GM12878 (cell line): ENCODE data around the gene ANO2. TPM values are rescaled to one million over a fixed set of nuclear protein-coding genes. Genes with fewer than 3 reads are reported as not detected.

Experiments used
- ATAC-seq: fragments of 200-7000 bp; cut with Tn5 transposase; 3 replicates; pipeline ENCODE4 v1.9.1; 2020; ENCODE audit warnings: mild to moderate bottlenecking, moderate library complexity
- BruUV-seq: library from RNA; stranded (reverse); fragments of 400-500 nt; replicated peaks from 2 replicates; lab custom pipeline; 2021; lab: Mats Ljungman, UMichigan
- CTCF ChIA-PET: fragments of 300-600 bp; sonication (Branson Sonifier 250); formaldehyde crosslinking; extraction: SDS; loops from one replicate; lab custom pipeline; 2021; ENCODE audit warnings: inconsistent platforms; lab: Yijun Ruan, JAX
- POLR2A ChIA-PET: fragments of 350-600 bp; formaldehyde crosslinking; extraction: SDS; loops from one replicate; lab custom pipeline; 2021; ENCODE audit warnings: inconsistent platforms; lab: Charles Lee
- RAD21 ChIA-PET: fragments of 300-600 bp; sonication (Branson Sonifier 250); formaldehyde crosslinking; loops from one replicate; lab custom pipeline; 2023; ENCODE audit warnings: antibody characterized with exemption; ENCODE audit not compliant: unreplicated experiment; lab: Charles Lee
- SMC1A ChIA-PET: fragments of 300-600 bp; sonication (Branson Sonifier 250); formaldehyde crosslinking; loops from one replicate; lab custom pipeline; 2023; ENCODE audit not compliant: unreplicated experiment, uncharacterized antibody; lab: Charles Lee
- DNase-seq: peaks from one replicate; pipeline ENCODE4 v3.0.0-alpha.2; 2011; ENCODE audit warnings: low read depth, low spot score
- FAIRE-seq: peaks from 3 replicates; lab custom pipeline; 2011; peaks lifted over from hg19 to GRCh38; lab: Jason Lieb, UNC
- H2AFZ ChIP-seq: 2 replicates; pipeline ENCODE4 v1.6.0; 2011; ENCODE audit warnings: low read depth, low read length, control low read depth; ENCODE audit not compliant: control insufficient read depth
- H3K27ac ChIP-seq: 2 replicates; pipeline ENCODE4 v1.5.1; 2011; ENCODE audit warnings: control low read depth; ENCODE audit not compliant: control insufficient read depth, insufficient read depth
- H3K27me3 ChIP-seq, 2 experiments: replicated peaks in 1 of 2; 2 replicates each; pipeline versions ENCODE4 v1.6.0 to v1.6.1; 2011; ENCODE audit warnings: low read length in 1 of 2; ENCODE audit not compliant: control insufficient read depth in 2 of 2, insufficient read depth in 2 of 2
- H3K36me3 ChIP-seq, 2 experiments: 2 replicates each; pipeline ENCODE4 v1.5.1; 2011; ENCODE audit warnings: low read length in 1 of 2; ENCODE audit not compliant: control insufficient read depth in 2 of 2, insufficient read depth in 2 of 2
- H3K4me1 ChIP-seq: 2 replicates; pipeline ENCODE4 v1.6.1; 2011; ENCODE audit warnings: mild to moderate bottlenecking, low read length, moderate library complexity, mixed read lengths; ENCODE audit not compliant: control insufficient read depth, insufficient read depth
- H3K4me2 ChIP-seq: 2 replicates; pipeline ENCODE4 v1.6.0; 2011; ENCODE audit warnings: control low read depth; ENCODE audit not compliant: control insufficient read depth, insufficient read depth
- H3K4me3 ChIP-seq: fragments of 200-600 bp; sonication (generic); 2 replicates; pipeline ENCODE4 v1.5.1; 2016
- H3K79me2 ChIP-seq: 2 replicates; pipeline ENCODE4 v1.6.0; 2011; ENCODE audit warnings: low read length; ENCODE audit not compliant: control insufficient read depth, insufficient read depth
- H3K9ac ChIP-seq: 2 replicates; pipeline ENCODE4 v1.8.0; 2011; ENCODE audit warnings: low read length, control low read depth, mixed read lengths; ENCODE audit not compliant: control insufficient read depth, insufficient read depth
- H3K9me3 ChIP-seq: replicated peaks from 3 replicates; pipeline ENCODE4 v1.5.1; 2011; ENCODE audit warnings: mild to moderate bottlenecking, low read length; ENCODE audit not compliant: control insufficient read depth, insufficient read depth
- H4K20me1 ChIP-seq: 2 replicates; pipeline ENCODE4 v1.6.0; 2011; ENCODE audit not compliant: control insufficient read depth, insufficient read depth
- CBX5 ChIP-seq: sonication (generic); IDR thresholded peaks from 2 replicates; pipeline ENCODE4 v1.6.1; 2016; ENCODE audit warnings: low read depth, moderate library complexity, mild to moderate bottlenecking, inconsistent platforms
- CHD2 ChIP-seq: IDR thresholded peaks from 2 replicates; pipeline ENCODE4 v1.6.1; 2011; ENCODE audit warnings: low read depth, low read length, improper control_type of control experiment, borderline replicate concordance
- CTCF ChIP-seq, 3 experiments: IDR thresholded peaks in 2 of 3; conservative IDR thresholded peaks in 1 of 3; 2 replicates each; pipeline ENCODE4 v1.5.1; 2011; ENCODE audit warnings: low read depth in 3 of 3, low read length in 3 of 3, mild to moderate bottlenecking in 3 of 3, control low read depth in 2 of 3, moderate library complexity in 2 of 3, inconsistent platforms in 1 of 3, mixed read lengths in 1 of 3; ENCODE audit not compliant: control insufficient read depth in 2 of 3, insufficient read depth in 1 of 3; ENCODE audit errors: extremely low read depth in 1 of 3
- ZNF207 ChIP-seq: fragments of 450-650 bp; IDR thresholded peaks from 2 replicates; pipeline ENCODE4 v1.6.1; 2014; ENCODE audit warnings: antibody characterized with exemption, mild to moderate bottlenecking, borderline replicate concordance
- WGBS: methylation state at CpG from one replicate; pipeline ENCODE4 v1.1.6; 2016; ENCODE audit warnings: low lambda C conversion rate; ENCODE audit not compliant: insufficient replicate concordance, insufficient coverage; ENCODE audit errors: missing lambda C conversion rate; 5-methylcytosine and 5-hydroxymethylcytosine counted together
- in situ Hi-C: fragments of 300-500 bp; cut with MboI; formaldehyde crosslinking; loops from 9 replicates; pipeline ENCODE4 v1.14.3; 2018; ENCODE audit warnings: mixed read lengths
- intact Hi-C: fragments of 100-400 bp; cut with micrococcal nuclease; formaldehyde crosslinking; loops from one replicate; pipeline ENCODE4 v1.14.2; 2022; ENCODE audit not compliant: unreplicated experiment
- polyA plus RNA-seq, 11 experiments: library from polyadenylated mRNA; depleted of rRNA in 4 of 11; unstranded in 6 of 11; stranded (reverse) in 5 of 11; fragments of >200 nt; fragmentation: Nextera tagmentation in 4 of 11; fragmentation: Illumina TruSeq in 1 of 11; extraction: Ambion mirVana in 4 of 11; extraction: Trizol in 1 of 11; gene quantifications; 1 replicate in 1 of 11; 2 replicates in 10 of 11; pipeline versions ENCODE4 v1.2.1 to v1.2.3, GENCODE V29; 2011 to 2016; ENCODE audit warnings: inconsistent platforms in 2 of 11, missing spikeins in 2 of 11, low read depth in 1 of 11
- total RNA-seq, 4 experiments: library from RNA; depleted of rRNA in 3 of 4; stranded (reverse); fragments of >200 nt in 3 of 4; fragmentation: Illumina TruSeq in 1 of 4; extraction: Trizol in 1 of 4; gene quantifications; 2 replicates each; pipeline versions ENCODE4 v1.2.1 to v1.2.3, GENCODE V29; 2013 to 2021

The ANO2 gene
- total and polyA plus RNA-seq, 10 of the 15 experiments (the other 5 are each of a cell fraction or from before 2014, with no cell fraction given), result not detected

GRCh38 chr12:5872745-5873144 lies 72.3 kb downstream of the ANO2 start:
- Histone ChIP-seq H3K36me3 (no peaks in the 10 kb centered on the region), H3K79me2 (no peaks in the 10 kb centered on the region), H3K9ac (no peak overlapping the region), H3K27me3 (peaks cover 0 to 2% of the 10 kb centered on the region in 2 experiments; a peak in 1 of 4 replicates), H3K4me1 (no peaks in the 10 kb centered on the region), H3K9me3 (no peaks in the 10 kb centered on the region), H2AFZ (no peak overlapping the region), H3K4me3 (no peak overlapping the region), H3K4me2 (no peak overlapping the region), H3K27ac (no peak overlapping the region), H4K20me1 (no peaks in the 10 kb centered on the region)
- ChIA-PET SMC1A (no interaction called here), POLR2A (no interaction called here), CTCF (interaction anchor here (2.1 kb wide), 1 partner anchor 128 kb away, joined by 8 read pairs; no protein-coding TSS in a partner anchor), RAD21 (no interaction called here)
- ATAC-seq, result no peak
- no peak for FAIRE-seq
- TF ChIP-seq CBX5, result no peak
- no peak for TF ChIP-seq CHD2
- peak in 2 of 3 experiments; percentile 14 to 22; a peak in 2 of 6 replicates for TF ChIP-seq CTCF (IDR thresholded peaks at IDR 0.05 in 2 of 3, conservative IDR thresholded peaks at IDR 0.05 in 1 of 3; ENCODE audit: control insufficient read depth in 2 of 3, extremely low read depth in 1 of 3, insufficient read depth in 1 of 3, low read depth in 3 of 3, low read length in 3 of 3)
- no peak for DNase-seq
- 43% methylated on average over 4 of the region's 4 CpGs for WGBS
- intact Hi-C loops (no loop called here), in situ Hi-C loops (no loop called here)
- no TSS peak for BruUV-seq

DNA sequence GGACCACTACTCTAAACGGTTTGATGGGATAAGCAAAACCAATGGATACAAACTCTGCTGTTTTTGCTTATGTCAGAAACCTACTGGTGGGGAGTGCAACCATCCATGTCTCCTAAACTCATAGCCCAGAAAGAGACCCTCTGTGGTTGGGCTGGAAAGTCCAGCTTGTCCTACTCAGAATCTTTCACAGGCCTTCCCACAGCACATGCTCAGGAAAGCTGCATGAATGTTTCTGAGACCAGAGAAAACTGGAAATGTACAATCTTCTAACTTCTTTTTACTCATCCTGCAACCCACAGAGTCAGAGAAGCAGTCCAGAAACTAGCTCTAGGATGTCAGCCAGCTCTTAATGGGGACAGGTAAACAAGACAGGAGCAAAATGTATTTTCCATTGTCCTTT lies 73.3 kb downstream of the ANO2 start:
- no peak overlapping the region for H3K9ac ChIP-seq
- no peaks in the 10 kb centered on the region for H3K9me3 ChIP-seq
- BruUV-seq, result no TSS peak
- H3K4me2 ChIP-seq, result no peak overlapping the region
- H3K36me3 ChIP-seq, result no peaks in the 10 kb centered on the region
- FAIRE-seq (no peak), ATAC-seq (no peak), DNase-seq (no peak)
- intact Hi-C loops (no loop called here), in situ Hi-C loops (no loop called here)
- no peak overlapping the region for H2AFZ ChIP-seq
- ChIA-PET CTCF (interaction anchor here (1.1 kb wide), 1 partner anchor 126 kb away, joined by 4 read pairs; no protein-coding TSS in a partner anchor), POLR2A (no interaction called here), SMC1A (no interaction called here), RAD21 (no interaction called here)
- H3K79me2 ChIP-seq, result no peaks in the 10 kb centered on the region
- no peaks in the 10 kb centered on the region for H4K20me1 ChIP-seq
- no peak overlapping the region for H3K27ac ChIP-seq
- peaks cover 0 to 2% of the 10 kb centered on the region in 2 experiments; a peak in 1 of 4 replicates for H3K27me3 ChIP-seq
- TF ChIP-seq CBX5, result no peak
- TF ChIP-seq ZNF207, result no peak
- H3K4me3 ChIP-seq, result no peak overlapping the region
- H3K4me1 ChIP-seq, result no peaks in the 10 kb centered on the region
- 0% methylated on average over 1 of the region's 1 CpG for WGBS
